ENCODE measurements around the gene FOCAD. TPM values are rescaled to one million over a fixed set of nuclear protein-coding genes. Genes with fewer than 3 reads are reported as not detected.

Gene FOCAD
- total RNA-seq, 1 donor from 2014 or later, result 25.5 TPM

DNA sequence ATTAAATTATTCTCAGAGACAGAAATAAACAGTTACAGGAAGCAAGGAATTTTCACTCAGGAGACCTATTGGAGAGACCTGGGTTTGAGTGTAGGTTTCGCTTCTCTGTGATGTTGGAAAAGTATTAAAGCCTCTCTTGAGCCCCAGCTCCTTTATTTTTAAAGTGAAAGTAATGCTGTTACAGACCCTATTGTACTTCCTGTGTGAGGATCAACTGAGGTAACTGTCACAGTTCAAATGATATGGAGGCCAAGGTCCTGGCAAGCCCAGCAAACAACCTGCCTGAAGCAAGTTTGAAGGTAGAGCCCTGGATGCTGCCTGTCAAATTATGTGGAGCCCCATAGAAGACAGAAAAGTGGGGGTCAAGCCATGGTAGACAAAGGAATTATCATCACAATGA lies 355.2 kb downstream of the FOCAD start:
- no peak overlapping the region for H3K4me3 ChIP-seq
- TF ChIP-seq, protein P1, sequence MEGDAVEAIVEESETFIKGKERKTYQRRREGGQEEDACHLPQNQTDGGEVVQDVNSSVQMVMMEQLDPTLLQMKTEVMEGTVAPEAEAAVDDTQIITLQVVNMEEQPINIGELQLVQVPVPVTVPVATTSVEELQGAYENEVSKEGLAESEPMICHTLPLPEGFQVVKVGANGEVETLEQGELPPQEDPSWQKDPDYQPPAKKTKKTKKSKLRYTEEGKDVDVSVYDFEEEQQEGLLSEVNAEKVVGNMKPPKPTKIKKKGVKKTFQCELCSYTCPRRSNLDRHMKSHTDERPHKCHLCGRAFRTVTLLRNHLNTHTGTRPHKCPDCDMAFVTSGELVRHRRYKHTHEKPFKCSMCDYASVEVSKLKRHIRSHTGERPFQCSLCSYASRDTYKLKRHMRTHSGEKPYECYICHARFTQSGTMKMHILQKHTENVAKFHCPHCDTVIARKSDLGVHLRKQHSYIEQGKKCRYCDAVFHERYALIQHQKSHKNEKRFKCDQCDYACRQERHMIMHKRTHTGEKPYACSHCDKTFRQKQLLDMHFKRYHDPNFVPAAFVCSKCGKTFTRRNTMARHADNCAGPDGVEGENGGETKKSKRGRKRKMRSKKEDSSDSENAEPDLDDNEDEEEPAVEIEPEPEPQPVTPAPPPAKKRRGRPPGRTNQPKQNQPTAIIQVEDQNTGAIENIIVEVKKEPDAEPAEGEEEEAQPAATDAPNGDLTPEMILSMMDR (IDR thresholded peaks at IDR 0.05), result no peak
- H3K36me3 ChIP-seq, result no peaks in the 10 kb centered on the region
- H3K4me1 ChIP-seq, result no peaks in the 10 kb centered on the region
- H3K9me3 ChIP-seq, result no peaks in the 10 kb centered on the region
- no peaks in the 10 kb centered on the region for H3K27me3 ChIP-seq
- DNase-seq, result no peak
- H3K27ac ChIP-seq, result no peak overlapping the region
- no peak for ATAC-seq
- intact Hi-C loops (cut with DNase I), result no loop called here

GRCh38 chr9:21042466-21042865 lies 358.4 kb downstream of the FOCAD start:
- H3K4me1 ChIP-seq, result no peaks in the 10 kb centered on the region

GRCh38 chr9:21043841-21044240 lies 359.8 kb downstream of the FOCAD start:
- no peak overlapping the region for H3K4me3 ChIP-seq
- TF ChIP-seq, protein P1 (IDR thresholded peaks at IDR 0.05), result no peak
- ATAC-seq, result no peak

More at GRCh38 chr9:21042466-21042865, 358.4 kb downstream of the FOCAD start:
- H3K27me3 ChIP-seq, result no peaks in the 10 kb centered on the region
- H3K4me3 ChIP-seq, result no peak overlapping the region
- intact Hi-C loops (cut with DNase I), result no loop called here
- no peaks in the 10 kb centered on the region for H3K36me3 ChIP-seq
- ATAC-seq (no peak), DNase-seq (no peak)
- no peaks in the 10 kb centered on the region for H3K9me3 ChIP-seq
- TF ChIP-seq, protein P1 (IDR thresholded peaks at IDR 0.05), result no peak
- H3K27ac ChIP-seq, result no peak overlapping the region

More at GRCh38 chr9:21043841-21044240, 359.8 kb downstream of the FOCAD start:
- no peak for DNase-seq
- Histone ChIP-seq H3K36me3 (no peaks in the 10 kb centered on the region), H3K27me3 (no peaks in the 10 kb centered on the region), H3K27ac (no peak overlapping the region), H3K4me1 (no peaks in the 10 kb centered on the region), H3K9me3 (no peaks in the 10 kb centered on the region)
- intact Hi-C loops (cut with DNase I), result no loop called here

Small RNA genes lying within 50 kb of the gene (microRNA-seq; reads per million reads assigned to microRNA genes)
- gene MIR491 (ENCODE audit: borderline microRNAs expressed), result 5.0 reads per million, percentile 28 among the genes with 10 or more reads in this experiment

Other genes with a start within 250 kb of the FOCAD start
- 15.4 TPM for gene MLLT3, start 61.8 kb upstream of the FOCAD start, total RNA-seq

Data from upper lobe of right lung (tissue), 1 donor.